Neural progenitor cell (in vitro differentiated cells): ENCODE measurements around the gene GP5. TPM values are rescaled to one million over a fixed set of nuclear protein-coding genes. Genes with fewer than 3 reads are reported as not detected.

Experiments used
- DNase-seq: peaks from one replicate; pipeline ENCODE4 v3.0.0-alpha.2; 2016; ENCODE audit warnings: low spot score
- H2AFZ ChIP-seq: fragments of 200-600 bp; sonication (generic); replicated peaks from 2 replicates; pipeline ENCODE4 v1.6.1; 2016; ENCODE audit warnings: antibody characterized with exemption
- H3F3A ChIP-seq: fragments of 200-600 bp; sonication (generic); 2 replicates; pipeline ENCODE4 v1.6.1; 2016; ENCODE audit warnings: antibody characterized with exemption, low read depth
- H3K27ac ChIP-seq: fragments of 200-600 bp; sonication (generic); 2 replicates; pipeline ENCODE4 v1.5.1; 2016; ENCODE audit warnings: mild to moderate bottlenecking
- H3K27me3 ChIP-seq: fragments of 200-600 bp; sonication (generic); 2 replicates; pipeline ENCODE4 v1.6.1; 2016; ENCODE audit warnings: mild to moderate bottlenecking, moderate library complexity
- H3K36me3 ChIP-seq: fragments of 200-600 bp; sonication (generic); 2 replicates; pipeline ENCODE4 v1.5.1; 2016
- H3K4me1 ChIP-seq: fragments of 200-600 bp; sonication (generic); 2 replicates; pipeline ENCODE4 v1.6.1; 2016; ENCODE audit warnings: mixed run types
- H3K4me2 ChIP-seq: fragments of 200-600 bp; sonication (generic); 2 replicates; pipeline ENCODE4 v1.6.1; 2016
- H3K4me3 ChIP-seq: fragments of 200-600 bp; sonication (generic); 2 replicates; pipeline ENCODE4 v1.5.1; 2016
- H3K79me2 ChIP-seq: fragments of 200-600 bp; sonication (generic); 2 replicates; pipeline ENCODE4 v1.6.1; 2016; ENCODE audit warnings: low read depth
- H3K9ac ChIP-seq: fragments of 200-600 bp; sonication (generic); 2 replicates; pipeline ENCODE4 v1.6.1; 2016
- H3K9me3 ChIP-seq: fragments of 200-600 bp; sonication (generic); 2 replicates; pipeline ENCODE4 v1.5.1; 2016; ENCODE audit warnings: low read depth
- H4K20me1 ChIP-seq: fragments of 200-600 bp; sonication (generic); 2 replicates; pipeline ENCODE4 v1.6.1; 2016; ENCODE audit warnings: low read depth
- H3K27ac Mint-ChIP-seq: 3 replicates; pipeline ENCODE4 v1.8.0; 2021; ENCODE audit warnings: mixed read lengths
- H3K27me3 Mint-ChIP-seq: 2 replicates; pipeline ENCODE4 v1.8.0; 2022; ENCODE audit warnings: low read depth, mild to moderate bottlenecking, inconsistent platforms, moderate library complexity, mixed read lengths; ENCODE audit not compliant: insufficient read depth
- H3K36me3 Mint-ChIP-seq: 3 replicates; pipeline ENCODE4 v1.8.0; 2021; ENCODE audit warnings: mixed read lengths
- H3K4me1 Mint-ChIP-seq: 3 replicates; pipeline ENCODE4 v1.8.0; 2021; ENCODE audit warnings: mixed read lengths
- H3K4me3 Mint-ChIP-seq: 3 replicates; pipeline ENCODE4 v1.8.0; 2021; ENCODE audit warnings: mild to moderate bottlenecking, moderate library complexity, mixed read lengths
- H3K9me3 Mint-ChIP-seq: 3 replicates; pipeline ENCODE4 v1.8.0; 2020; ENCODE audit warnings: mixed read lengths
- EZH2 ChIP-seq: fragments of 200-600 bp; sonication (generic); IDR thresholded peaks from 2 replicates; pipeline ENCODE4 v1.6.1; 2017; ENCODE audit warnings: antibody characterized with exemption, mild to moderate bottlenecking, moderate library complexity
- EZH2phosphoT487 ChIP-seq: fragments of 200-600 bp; sonication (generic); IDR thresholded peaks from 2 replicates; pipeline ENCODE4 v1.6.1; 2017; ENCODE audit warnings: antibody characterized with exemption
- total RNA-seq: library from RNA; depleted of rRNA; stranded (reverse); fragments of >200 nt; gene quantifications from 2 replicates; pipeline ENCODE4 v1.2.3, GENCODE V29; 2015; ENCODE audit warnings: low replicate concordance
- TF ChIP-seq, protein P1 (sequence below): fragments of 200-600 bp; sonication (generic); IDR thresholded peaks from 2 replicates; pipeline ENCODE4 v1.5.1; 2017; ENCODE audit warnings: antibody characterized with exemption, mild to moderate bottlenecking

Gene GP5
- total RNA-seq, 1 donor from 2014 or later = not detected

DNA sequence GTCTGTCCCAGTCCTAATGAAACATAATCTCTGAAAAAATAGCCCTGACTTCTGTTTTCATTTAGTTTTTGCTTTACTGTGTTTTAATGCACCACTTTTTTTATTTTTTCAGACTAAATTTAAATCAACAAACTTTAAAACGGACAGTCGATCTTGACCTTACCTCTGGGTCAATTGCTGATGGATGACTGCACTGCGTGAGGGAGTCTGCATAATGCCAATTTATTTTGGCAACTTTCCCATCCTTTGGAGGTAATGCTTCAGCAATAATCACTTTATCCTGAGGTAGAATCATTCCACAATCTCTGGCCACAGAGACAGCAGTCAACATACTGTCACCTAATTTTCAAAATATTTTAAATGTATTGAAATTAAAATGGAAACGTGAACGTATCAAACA is 32.5 kb upstream of the GP5 start:
- Histone ChIP-seq H3K36me3 (peaks cover 52% of the 10 kb centered on the region), H3F3A (no peaks in the 10 kb centered on the region), H2AFZ (no peak overlapping the region), H4K20me1 (peaks cover 3% of the 10 kb centered on the region), H3K4me2 (no peak overlapping the region), H3K79me2 (no peaks in the 10 kb centered on the region), H3K27ac (no peak overlapping the region), H3K9ac (no peak overlapping the region), H3K27me3 (no peaks in the 10 kb centered on the region), H3K4me3 (no peak overlapping the region), H3K9me3 (no peaks in the 10 kb centered on the region), H3K4me1 (no peaks in the 10 kb centered on the region)
- no peak overlapping the region for H3K4me3 Mint-ChIP-seq
- H3K36me3 Mint-ChIP-seq = peaks cover 18% of the 10 kb centered on the region
- no peaks in the 10 kb centered on the region for H3K4me1 Mint-ChIP-seq
- TF ChIP-seq, protein P1, sequence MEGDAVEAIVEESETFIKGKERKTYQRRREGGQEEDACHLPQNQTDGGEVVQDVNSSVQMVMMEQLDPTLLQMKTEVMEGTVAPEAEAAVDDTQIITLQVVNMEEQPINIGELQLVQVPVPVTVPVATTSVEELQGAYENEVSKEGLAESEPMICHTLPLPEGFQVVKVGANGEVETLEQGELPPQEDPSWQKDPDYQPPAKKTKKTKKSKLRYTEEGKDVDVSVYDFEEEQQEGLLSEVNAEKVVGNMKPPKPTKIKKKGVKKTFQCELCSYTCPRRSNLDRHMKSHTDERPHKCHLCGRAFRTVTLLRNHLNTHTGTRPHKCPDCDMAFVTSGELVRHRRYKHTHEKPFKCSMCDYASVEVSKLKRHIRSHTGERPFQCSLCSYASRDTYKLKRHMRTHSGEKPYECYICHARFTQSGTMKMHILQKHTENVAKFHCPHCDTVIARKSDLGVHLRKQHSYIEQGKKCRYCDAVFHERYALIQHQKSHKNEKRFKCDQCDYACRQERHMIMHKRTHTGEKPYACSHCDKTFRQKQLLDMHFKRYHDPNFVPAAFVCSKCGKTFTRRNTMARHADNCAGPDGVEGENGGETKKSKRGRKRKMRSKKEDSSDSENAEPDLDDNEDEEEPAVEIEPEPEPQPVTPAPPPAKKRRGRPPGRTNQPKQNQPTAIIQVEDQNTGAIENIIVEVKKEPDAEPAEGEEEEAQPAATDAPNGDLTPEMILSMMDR = no peak
- TF ChIP-seq EZH2phosphoT487 (no peak), EZH2 (no peak)
- no peaks in the 10 kb centered on the region for H3K27me3 Mint-ChIP-seq
- H3K27ac Mint-ChIP-seq = no peak overlapping the region
- no peak for DNase-seq
- no peaks in the 10 kb centered on the region for H3K9me3 Mint-ChIP-seq

DNA sequence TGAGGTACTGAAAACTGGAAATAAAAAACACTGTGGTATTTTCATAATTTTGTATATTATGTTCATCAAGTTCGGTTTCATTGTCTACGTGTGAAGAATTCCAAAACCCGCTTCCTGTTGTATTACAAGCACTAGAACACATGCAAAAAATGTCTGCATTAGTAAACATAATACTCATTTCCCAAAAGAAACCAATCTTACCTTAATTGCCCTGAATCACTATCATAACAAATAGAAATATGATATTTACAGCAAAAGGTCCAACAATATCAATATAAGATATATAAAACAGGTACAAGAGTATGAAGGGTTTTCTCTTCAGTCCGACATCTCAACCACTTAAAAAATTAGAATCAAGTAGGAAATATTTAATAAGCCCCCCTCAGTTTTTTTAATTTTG is 26.3 kb upstream of the GP5 start:
- no peak overlapping the region for H3K4me2 ChIP-seq
- Mint-ChIP-seq H3K4me1 (no peaks in the 10 kb centered on the region), H3K27me3 (no peaks in the 10 kb centered on the region), H3K36me3 (peaks cover 18% of the 10 kb centered on the region), H3K4me3 (no peak overlapping the region), H3K27ac (no peak overlapping the region), H3K9me3 (no peaks in the 10 kb centered on the region)
- H3K36me3 ChIP-seq = peaks cover 27% of the 10 kb centered on the region
- no peaks in the 10 kb centered on the region for H3F3A ChIP-seq
- no peak overlapping the region for H3K4me3 ChIP-seq
- no peak overlapping the region for H3K27ac ChIP-seq
- H3K4me1 ChIP-seq = no peaks in the 10 kb centered on the region
- no peaks in the 10 kb centered on the region for H3K9me3 ChIP-seq
- no peaks in the 10 kb centered on the region for H4K20me1 ChIP-seq
- no peak overlapping the region for H2AFZ ChIP-seq
- H3K27me3 ChIP-seq = no peaks in the 10 kb centered on the region
- no peak for TF ChIP-seq EZH2
- TF ChIP-seq, protein P1 = no peak
- TF ChIP-seq EZH2phosphoT487 = no peak
- no peak for DNase-seq
- no peak overlapping the region for H3K9ac ChIP-seq
- no peaks in the 10 kb centered on the region for H3K79me2 ChIP-seq

DNA sequence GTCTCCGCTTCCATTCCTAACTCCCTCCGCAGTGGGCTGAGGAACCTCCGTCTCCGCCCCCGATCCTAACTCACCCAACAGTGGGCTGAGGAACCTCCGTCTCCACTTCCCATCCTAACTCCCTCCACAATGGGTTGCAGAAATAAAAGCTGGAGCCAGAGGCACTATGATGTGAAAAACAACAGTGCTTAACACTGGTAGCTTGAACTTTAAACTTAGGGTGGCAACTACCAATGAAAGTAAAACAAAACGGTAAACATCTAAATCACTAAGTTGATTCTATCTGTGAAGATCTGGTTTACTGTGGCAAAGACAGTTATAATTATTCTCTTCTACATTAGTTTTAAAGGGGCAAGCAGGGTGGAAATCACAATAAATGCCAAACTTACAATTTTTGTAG is 25.9 kb upstream of the GP5 start:
- no peak overlapping the region for H2AFZ ChIP-seq
- Mint-ChIP-seq H3K9me3 (no peaks in the 10 kb centered on the region), H3K36me3 (peaks cover 18% of the 10 kb centered on the region), H3K27me3 (no peaks in the 10 kb centered on the region), H3K4me3 (no peak overlapping the region), H3K4me1 (no peaks in the 10 kb centered on the region), H3K27ac (no peak overlapping the region)
- H3K4me3 ChIP-seq = no peak overlapping the region
- H3K36me3 ChIP-seq = peaks cover 30% of the 10 kb centered on the region
- DNase-seq = no peak
- H3K4me1 ChIP-seq = no peaks in the 10 kb centered on the region
- H4K20me1 ChIP-seq = no peaks in the 10 kb centered on the region
- H3K9me3 ChIP-seq = no peaks in the 10 kb centered on the region
- TF ChIP-seq EZH2phosphoT487 (no peak), EZH2 (no peak)
- TF ChIP-seq, protein P1 = no peak
- H3K4me2 ChIP-seq = no peak overlapping the region
- no peak overlapping the region for H3K9ac ChIP-seq
- no peak overlapping the region for H3K27ac ChIP-seq
- no peaks in the 10 kb centered on the region for H3K27me3 ChIP-seq
- no peaks in the 10 kb centered on the region for H3F3A ChIP-seq
- no peaks in the 10 kb centered on the region for H3K79me2 ChIP-seq

DNA sequence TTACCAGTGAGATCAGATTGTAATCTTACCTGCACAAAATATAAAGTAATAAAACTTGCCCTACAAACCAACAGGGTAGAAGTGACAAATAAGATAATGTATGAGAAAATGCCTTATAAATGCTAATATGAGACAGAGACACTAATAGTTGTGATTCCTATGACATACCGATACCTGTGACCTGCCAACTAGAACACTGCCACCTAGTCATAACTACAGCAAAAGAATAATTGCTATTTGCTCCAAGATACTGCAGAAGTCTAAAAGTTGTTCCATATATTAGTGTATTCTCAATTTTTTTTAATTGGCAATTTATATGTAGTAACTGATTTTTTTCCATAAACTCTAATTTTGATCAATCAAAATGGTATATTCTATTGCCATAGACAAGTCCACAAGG is 25.3 kb upstream of the GP5 start:
- Histone ChIP-seq H3F3A (no peaks in the 10 kb centered on the region), H3K4me1 (no peaks in the 10 kb centered on the region), H3K4me2 (no peak overlapping the region), H3K9me3 (no peaks in the 10 kb centered on the region), H3K27ac (no peak overlapping the region), H2AFZ (no peak overlapping the region), H3K27me3 (no peaks in the 10 kb centered on the region), H4K20me1 (no peaks in the 10 kb centered on the region), H3K9ac (no peak overlapping the region), H3K4me3 (no peak overlapping the region), H3K36me3 (peaks cover 29% of the 10 kb centered on the region), H3K79me2 (no peaks in the 10 kb centered on the region)
- Mint-ChIP-seq H3K4me3 (no peak overlapping the region), H3K27ac (no peak overlapping the region), H3K9me3 (no peaks in the 10 kb centered on the region), H3K4me1 (no peaks in the 10 kb centered on the region), H3K27me3 (no peaks in the 10 kb centered on the region), H3K36me3 (peaks cover 13% of the 10 kb centered on the region)
- DNase-seq = no peak
- TF ChIP-seq, protein P1 = no peak
- TF ChIP-seq EZH2 (no peak), EZH2phosphoT487 (no peak)
